HG03095 (cell line): Measurements from ENCODE around the gene CACNA1F.
A peak's percentile ranks its signal among the peaks of the same experiment; 100 is the strongest.

Experiments used
- ATAC-seq: cut with Tn5 transposase; IDR thresholded peaks from one replicate; pipeline ENCODE4 v1.9.1; 2021; ENCODE audit warnings: moderate library complexity; ENCODE audit not compliant: unreplicated experiment

Gene CACNA1F

GRCh38 chrX:49233176-49233575, at the start of gene CACNA1F:
Gene CACNA1F, minus strand, starts transcription at chrX:49233340. Its CDS starts 31 bp downstream, at chrX:49233309.
- no peak for ATAC-seq

GRCh38 chrX:49282647-49283011, 49.5 kb upstream of the CACNA1F start:
- no peak for ATAC-seq

- ATAC-seq = no peak
Measured at GRCh38 chrX:49278081-49278480, 44.9 kb upstream of the CACNA1F start.

GRCh38 chrX:49277535-49277830, 44.3 kb upstream of the CACNA1F start:
- ATAC-seq = no peak

GRCh38 chrX:49276671-49277534, 43.8 kb upstream of the CACNA1F start:
- no peak for ATAC-seq

- ATAC-seq = no peak
Measured at GRCh38 chrX:49276207-49276606, 43.1 kb upstream of the CACNA1F start.

GRCh38 chrX:49273181-49273727, 40.1 kb upstream of the CACNA1F start:
- ATAC-seq = no peak

GRCh38 chrX:49272421-49272820, 39.3 kb upstream of the CACNA1F start:
- no peak for ATAC-seq

- no peak for ATAC-seq
Measured at GRCh38 chrX:49271341-49271740, 38.2 kb upstream of the CACNA1F start.

- ATAC-seq = no peak
Measured at GRCh38 chrX:49270249-49270921, 37.2 kb upstream of the CACNA1F start.

- peak; percentile 18 for ATAC-seq
Measured at GRCh38 chrX:49269767-49270248, 36.7 kb upstream of the CACNA1F start, which contains the start of gene PPP1R3F. Gene PPP1R3F, plus strand, starts transcription at chrX:49269793. Its CDS starts 77 bp downstream, at chrX:49269870.

GRCh38 chrX:49269010-49269766, 36.0 kb upstream of the CACNA1F start:
- peak; percentile 84 for ATAC-seq

GRCh38 chrX:49268702-49269009, 35.5 kb upstream of the CACNA1F start:
- ATAC-seq = no peak

GRCh38 chrX:49266523-49267445, 33.6 kb upstream of the CACNA1F start:
- ATAC-seq = no peak

GRCh38 chrX:49264460-49264859, 31.3 kb upstream of the CACNA1F start, which contains the start of gene FOXP3:
Gene FOXP3, minus strand, starts transcription at chrX:49264710. Its CDS starts 6,205 bp downstream, at chrX:49258505.
- no peak for ATAC-seq

- no peak for ATAC-seq
Measured at GRCh38 chrX:49263631-49264030, 30.5 kb upstream of the CACNA1F start.

GRCh38 chrX:49262603-49263002, 29.5 kb upstream of the CACNA1F start:
- no peak for ATAC-seq

- no peak for ATAC-seq
Measured at GRCh38 chrX:49260221-49260985, 27.3 kb upstream of the CACNA1F start.

- no peak for ATAC-seq
Measured at GRCh38 chrX:49258749-49259124, 25.6 kb upstream of the CACNA1F start.
